Karpas-422 (cell line): ENCODE measurements around the gene ARR3. TPM values are rescaled to one million over a fixed set of nuclear protein-coding genes. Genes with fewer than 3 reads are reported as not detected.
"Not testable (repeated sequence)": the region's sequence is repeated elsewhere in the genome, so short reads cannot be mapped to it uniquely, and the experiment has no call there.

ENCODE experiments used
- DNase-seq: peaks from one replicate; pipeline ENCODE4 v3.0.0-alpha.2; 2015
- H2AFZ ChIP-seq: fragments of 200-600 bp; sonication (generic); 2 replicates; pipeline ENCODE4 v1.6.1; 2014; ENCODE audit warnings: antibody characterized with exemption, low read length, mixed read lengths
- H3K27ac ChIP-seq: fragments of 200-600 bp; sonication (generic); 2 replicates; pipeline ENCODE4 v1.5.1; 2014; ENCODE audit warnings: mild to moderate bottlenecking, low read length, moderate library complexity
- H3K27me3 ChIP-seq: fragments of 200-600 bp; sonication (generic); 2 replicates; pipeline ENCODE4 v1.6.1; 2014; ENCODE audit warnings: low read length, mixed read lengths
- H3K36me3 ChIP-seq: fragments of 200-600 bp; sonication (generic); 2 replicates; pipeline ENCODE4 v1.6.1; 2014; ENCODE audit warnings: low read length, mixed read lengths; ENCODE audit not compliant: insufficient read depth
- H3K4me1 ChIP-seq: fragments of 200-600 bp; sonication (generic); 2 replicates; pipeline ENCODE4 v1.6.1; 2014; ENCODE audit warnings: mild to moderate bottlenecking, low read length, mixed read lengths
- H3K4me2 ChIP-seq: fragments of 200-600 bp; sonication (generic); 2 replicates; pipeline ENCODE4 v1.6.1; 2014; ENCODE audit warnings: low read length, low read depth, mild to moderate bottlenecking; ENCODE audit not compliant: poor library complexity, severe bottlenecking
- H3K4me3 ChIP-seq: fragments of 200-600 bp; sonication (generic); 2 replicates; pipeline ENCODE4 v1.5.1; 2014; ENCODE audit warnings: mild to moderate bottlenecking, antibody characterized with exemption, low read length, mixed read lengths
- H3K79me2 ChIP-seq: fragments of 200-600 bp; sonication (generic); 2 replicates; pipeline ENCODE4 v1.6.1; 2014; ENCODE audit warnings: mild to moderate bottlenecking, low read length, mixed read lengths
- H3K9ac ChIP-seq: fragments of 200-600 bp; sonication (generic); 2 replicates; pipeline ENCODE4 v1.6.0; 2014; ENCODE audit warnings: low read length
- H3K9me2 ChIP-seq: fragments of 200-600 bp; sonication (generic), shearing (Covaris generic); replicated peaks from 2 replicates; pipeline ENCODE4 v1.6.0; 2014; ENCODE audit warnings: mild to moderate bottlenecking, low read length, moderate library complexity; ENCODE audit not compliant: insufficient read depth
- H3K9me3 ChIP-seq: fragments of 300-700, 200-600 bp; sonication (generic); 2 replicates; pipeline ENCODE4 v1.6.1; 2014; ENCODE audit warnings: low read length, mixed read lengths
- H4K20me1 ChIP-seq: fragments of 200-600 bp; sonication (generic); 2 replicates; pipeline ENCODE4 v1.6.1; 2014; ENCODE audit warnings: mild to moderate bottlenecking, antibody characterized with exemption, low read length, low read depth; ENCODE audit not compliant: insufficient read depth
- total RNA-seq: library from RNA; depleted of rRNA; stranded (reverse); fragments of >200 nt; shearing (Covaris generic); gene quantifications from 2 replicates; pipeline ENCODE4 v1.2.3, GENCODE V29; 2014; ENCODE audit warnings: low replicate concordance

The ARR3 gene
- total RNA-seq, 1 experiment from 2014 or later: not detected

DNA sequence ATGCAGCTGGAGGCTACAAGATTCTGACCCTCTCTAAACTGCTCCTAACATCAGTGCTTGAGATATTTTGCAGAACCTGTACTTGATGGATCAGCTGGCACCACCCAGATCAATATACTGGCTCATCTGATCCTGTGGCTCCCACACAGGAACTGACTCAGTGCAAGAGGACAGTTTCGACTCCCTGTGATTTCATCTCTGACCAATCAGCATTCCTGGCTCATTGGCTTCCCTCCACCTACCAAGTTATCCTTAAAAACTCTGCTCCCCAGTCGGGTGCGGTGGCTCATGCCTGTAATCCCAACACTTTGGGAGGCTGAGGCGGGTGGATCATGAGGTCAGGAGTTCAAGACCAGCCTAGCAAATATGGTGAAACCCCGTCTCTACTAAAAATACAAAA is 24.5 kb upstream of the ARR3 start:
- not testable (repeated sequence) for H3K9me2 ChIP-seq, H4K20me1 ChIP-seq, H3K9me3 ChIP-seq, H3K27ac ChIP-seq, H3K4me1 ChIP-seq, H3K36me3 ChIP-seq, H2AFZ ChIP-seq, DNase-seq, H3K4me2 ChIP-seq, H3K9ac ChIP-seq, H3K79me2 ChIP-seq, H3K4me3 ChIP-seq, H3K27me3 ChIP-seq

DNA sequence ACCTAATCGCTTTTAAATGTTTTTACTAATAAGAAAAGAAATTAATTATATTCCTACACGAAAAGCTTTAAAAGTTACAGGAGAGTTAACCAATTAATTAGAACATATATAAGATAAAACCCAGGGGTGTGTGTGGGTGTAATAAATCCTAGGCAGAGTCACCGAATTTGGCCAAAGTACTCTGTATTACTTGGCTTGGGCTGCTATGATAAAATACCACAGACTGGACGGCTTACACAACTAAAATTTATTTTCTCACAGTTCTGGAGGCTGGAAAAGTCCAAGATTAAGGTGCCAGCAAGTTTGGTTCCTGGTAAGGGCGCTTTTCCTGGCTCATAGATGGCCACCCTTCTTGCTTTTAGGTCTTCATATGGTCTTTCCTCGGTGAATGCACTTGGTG is 23.3 kb upstream of the ARR3 start:
- Histone ChIP-seq H3K79me2 (no peaks in the 10 kb centered on the region), H3K4me2 (no peak overlapping the region), H3K36me3 (no peaks in the 10 kb centered on the region), H4K20me1 (no peaks in the 10 kb centered on the region), H3K9ac (no peak overlapping the region), H3K9me3 (no peaks in the 10 kb centered on the region), H3K4me3 (no peak overlapping the region), H3K27ac (no peak overlapping the region), H3K4me1 (no peaks in the 10 kb centered on the region), H3K9me2 (no peaks in the 10 kb centered on the region), H2AFZ (no peak overlapping the region), H3K27me3 (no peaks in the 10 kb centered on the region)
- DNase-seq: no peak

DNA sequence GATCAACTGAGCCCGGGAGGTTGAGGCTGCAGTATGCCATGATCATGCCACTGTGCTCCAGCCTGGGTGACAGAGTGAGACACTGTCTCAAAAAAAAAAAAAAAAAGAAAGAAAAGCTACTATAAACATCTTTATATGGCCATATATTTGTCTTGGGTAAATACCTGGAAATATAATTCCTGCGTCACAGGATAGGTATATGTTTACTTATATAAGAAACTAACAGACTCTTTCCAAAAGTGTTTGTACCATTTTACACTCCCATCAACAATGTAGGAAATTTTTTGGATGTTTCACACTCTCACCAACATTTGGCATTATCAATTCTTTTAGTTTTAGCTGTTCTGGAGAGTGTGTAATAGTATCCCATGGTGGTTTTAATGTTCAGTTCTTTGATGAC is 20.9 kb upstream of the ARR3 start:
- DNase-seq: no peak
- no peaks in the 10 kb centered on the region for H4K20me1 ChIP-seq
- H3K9me3 ChIP-seq: no peaks in the 10 kb centered on the region
- H3K9ac ChIP-seq: no peak overlapping the region
- no peaks in the 10 kb centered on the region for H3K9me2 ChIP-seq
- H3K36me3 ChIP-seq: no peaks in the 10 kb centered on the region
- H3K27me3 ChIP-seq: no peaks in the 10 kb centered on the region
- H3K4me1 ChIP-seq: no peaks in the 10 kb centered on the region
- no peak overlapping the region for H3K4me3 ChIP-seq
- no peak overlapping the region for H3K4me2 ChIP-seq
- H3K79me2 ChIP-seq: no peaks in the 10 kb centered on the region
- H2AFZ ChIP-seq: no peak overlapping the region
- H3K27ac ChIP-seq: no peak overlapping the region

DNA sequence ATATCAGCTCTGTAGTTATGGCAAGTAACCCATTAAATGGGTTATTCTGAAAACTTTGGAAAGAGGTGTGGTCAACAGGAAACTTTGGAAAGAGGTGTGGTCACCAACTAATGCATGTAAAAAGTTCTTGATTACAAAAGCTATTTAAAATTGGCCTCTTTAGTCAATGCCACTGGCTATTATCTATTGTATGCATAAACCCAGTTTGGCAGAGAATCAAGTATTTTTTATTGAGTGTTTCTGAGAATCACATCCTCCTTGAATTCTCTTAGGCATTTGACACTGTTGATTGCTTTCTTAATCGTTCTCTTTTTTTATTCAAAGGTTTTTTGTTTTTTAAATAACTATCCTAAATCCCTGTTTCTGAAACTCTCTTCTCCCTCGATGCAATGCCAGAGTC is 15.6 kb upstream of the ARR3 start:
- no peak for DNase-seq
- H4K20me1 ChIP-seq: no peaks in the 10 kb centered on the region
- H3K4me2 ChIP-seq: no peak overlapping the region

DNA sequence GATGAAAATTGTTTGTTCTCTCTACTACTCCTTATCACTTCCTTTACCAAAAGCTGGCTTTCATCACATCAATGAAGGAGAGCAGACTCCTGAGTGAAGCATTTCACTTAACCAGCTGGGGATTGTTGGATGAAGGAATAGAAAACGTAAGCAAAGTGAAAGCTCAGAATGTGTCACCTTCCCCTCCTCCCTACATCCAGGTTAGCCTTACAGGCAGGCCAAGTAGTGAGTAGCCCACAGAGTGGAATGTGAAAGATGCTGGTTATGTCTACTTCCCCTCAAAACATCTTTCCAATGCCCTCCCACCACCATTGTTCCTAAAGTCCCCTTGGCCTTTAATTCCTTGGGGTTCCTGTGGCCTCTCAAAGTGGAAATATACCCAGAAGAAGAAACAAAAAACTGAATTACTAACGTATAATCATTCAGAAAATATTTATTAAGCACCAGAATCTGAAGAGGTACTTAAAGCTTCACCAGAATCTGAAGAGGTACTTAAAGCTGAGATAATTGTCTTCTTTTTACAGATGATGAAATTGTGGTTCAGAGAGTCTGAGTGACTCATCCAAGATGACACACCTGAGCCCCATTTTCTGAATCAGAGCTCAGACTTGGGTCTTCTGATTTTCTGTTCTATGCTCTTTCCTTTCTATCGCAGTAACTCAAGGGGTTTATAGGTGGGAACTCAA is 14.6 kb upstream of the ARR3 start:
- Histone ChIP-seq H3K4me2 (no peak overlapping the region), H4K20me1 (no peaks in the 10 kb centered on the region), H2AFZ (no peak overlapping the region), H3K36me3 (no peaks in the 10 kb centered on the region), H3K9me3 (no peaks in the 10 kb centered on the region), H3K9me2 (no peaks in the 10 kb centered on the region), H3K27ac (no peak overlapping the region), H3K79me2 (no peaks in the 10 kb centered on the region), H3K4me1 (no peaks in the 10 kb centered on the region), H3K27me3 (no peaks in the 10 kb centered on the region), H3K4me3 (no peak overlapping the region), H3K9ac (no peak overlapping the region)
- DNase-seq: no peak

More for the DNA sequence above, 15.6 kb upstream of the ARR3 start:
- Histone ChIP-seq H3K9me3 (no peaks in the 10 kb centered on the region), H2AFZ (no peak overlapping the region), H3K79me2 (no peaks in the 10 kb centered on the region), H3K36me3 (no peaks in the 10 kb centered on the region), H3K9ac (no peak overlapping the region), H3K9me2 (no peaks in the 10 kb centered on the region), H3K4me3 (no peak overlapping the region), H3K27ac (no peak overlapping the region), H3K4me1 (no peaks in the 10 kb centered on the region), H3K27me3 (no peaks in the 10 kb centered on the region)

DNA sequence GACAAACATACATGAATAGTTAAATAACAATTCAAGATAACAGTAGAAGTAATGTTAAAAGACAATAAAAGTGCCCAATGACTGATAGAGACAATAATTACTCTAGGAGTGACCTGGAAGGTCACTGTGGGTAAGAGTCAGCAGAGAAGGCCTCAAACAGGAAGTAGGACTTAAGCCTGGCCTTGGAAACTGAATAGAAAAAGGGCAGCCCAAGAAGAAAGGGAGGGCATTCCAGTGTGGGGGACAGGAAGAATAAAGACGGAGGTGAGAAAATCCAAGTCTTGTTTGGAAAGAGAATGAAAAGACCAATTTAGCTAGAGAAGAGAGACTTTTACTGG is 14.1 kb upstream of the ARR3 start:
- Histone ChIP-seq H2AFZ (no peak overlapping the region), H3K9ac (no peak overlapping the region), H3K4me3 (no peak overlapping the region), H3K9me3 (no peaks in the 10 kb centered on the region), H3K4me2 (no peak overlapping the region), H3K9me2 (no peaks in the 10 kb centered on the region), H3K27ac (no peak overlapping the region), H4K20me1 (no peaks in the 10 kb centered on the region), H3K4me1 (no peaks in the 10 kb centered on the region), H3K27me3 (no peaks in the 10 kb centered on the region), H3K36me3 (no peaks in the 10 kb centered on the region), H3K79me2 (no peaks in the 10 kb centered on the region)
- DNase-seq: no peak

DNA sequence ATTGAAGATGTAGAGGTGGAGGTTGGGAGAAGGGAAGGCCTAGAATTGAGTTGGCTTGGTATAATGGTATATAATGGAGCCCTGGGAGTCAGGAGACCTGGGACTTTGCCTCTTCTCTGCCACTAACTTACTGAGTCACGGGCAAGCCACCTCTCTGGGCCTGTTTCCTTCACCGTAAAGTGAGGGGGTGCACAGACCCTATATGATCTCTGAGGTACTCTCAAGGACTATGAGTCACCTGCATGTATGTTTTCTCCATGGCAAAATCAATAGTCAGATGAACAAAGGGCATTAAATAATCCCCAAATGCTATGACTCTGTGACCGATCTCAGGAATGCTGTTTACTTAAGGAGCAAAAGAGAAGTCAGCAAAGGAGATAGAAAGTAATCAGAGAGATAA is 13.2 kb upstream of the ARR3 start:
- Histone ChIP-seq H3K27me3 (no peaks in the 10 kb centered on the region), H3K4me2 (no peak overlapping the region), H3K9me3 (no peaks in the 10 kb centered on the region), H3K4me1 (no peaks in the 10 kb centered on the region), H3K9ac (no peak overlapping the region), H3K27ac (no peak overlapping the region), H3K79me2 (no peaks in the 10 kb centered on the region), H3K9me2 (no peaks in the 10 kb centered on the region), H4K20me1 (no peaks in the 10 kb centered on the region), H2AFZ (no peak overlapping the region), H3K4me3 (no peak overlapping the region), H3K36me3 (no peaks in the 10 kb centered on the region)
- no peak for DNase-seq

DNA sequence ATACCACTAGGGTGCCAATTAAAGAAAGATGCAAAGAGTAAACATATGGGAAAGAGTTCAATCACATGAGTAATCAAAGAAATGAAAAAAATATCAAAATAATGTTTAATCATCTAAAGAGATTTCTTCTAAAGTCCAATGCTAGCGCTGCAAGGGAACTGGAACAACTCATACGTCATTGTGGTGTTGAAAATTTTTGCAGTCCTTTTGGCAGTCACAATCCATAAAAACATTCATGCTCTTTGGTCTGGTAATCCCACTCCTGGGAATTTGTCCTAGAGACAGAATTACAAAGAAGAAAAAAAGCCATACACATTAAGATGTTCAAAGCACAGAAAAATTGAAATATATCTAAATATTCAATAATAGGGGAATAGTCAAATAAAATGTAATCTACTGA is 12.7 kb upstream of the ARR3 start:
- no peak for DNase-seq
- Histone ChIP-seq H3K9me2 (no peaks in the 10 kb centered on the region), H3K4me3 (no peak overlapping the region), H3K79me2 (no peaks in the 10 kb centered on the region), H2AFZ (no peak overlapping the region), H3K27me3 (no peaks in the 10 kb centered on the region), H3K9ac (no peak overlapping the region), H3K36me3 (no peaks in the 10 kb centered on the region), H3K27ac (no peak overlapping the region), H4K20me1 (no peaks in the 10 kb centered on the region), H3K4me2 (no peak overlapping the region), H3K9me3 (no peaks in the 10 kb centered on the region), H3K4me1 (no peaks in the 10 kb centered on the region)
